GM19463 (cell line): ENCODE data around the gene NR2F1.
"Not testable (repeated sequence)": the region's sequence is repeated elsewhere in the genome, so short reads cannot be mapped to it uniquely, and the experiment has no call there.

Experiments
- ATAC-seq: cut with Tn5 transposase; IDR thresholded peaks from one replicate; pipeline ENCODE4 v1.9.1; 2021; ENCODE audit warnings: mild to moderate bottlenecking, moderate library complexity; ENCODE audit not compliant: unreplicated experiment

NR2F1 gene

GRCh38 chr5:93582677-93583438 lies at the start of gene NR2F1:
TSS of gene NR2F1 (plus strand) at chr5:93583222. CDS start at chr5:93585024, 1,802 bp downstream.
- ATAC-seq: no peak

GRCh38 chr5:93545872-93546271 lies 37.1 kb upstream of the NR2F1 start:
- ATAC-seq: no peak

GRCh38 chr5:93549594-93549993 lies 33.4 kb upstream of the NR2F1 start:
- not testable (repeated sequence) for ATAC-seq

GRCh38 chr5:93557021-93557604 lies 25.9 kb upstream of the NR2F1 start:
- ATAC-seq: no peak

- no peak for ATAC-seq
Measured at GRCh38 chr5:93566091-93566490, 16.9 kb upstream of the NR2F1 start.

GRCh38 chr5:93567424-93567823 lies 15.6 kb upstream of the NR2F1 start:
- ATAC-seq: no peak

GRCh38 chr5:93569300-93570160 lies 13.5 kb upstream of the NR2F1 start:
- ATAC-seq: no peak

GRCh38 chr5:93570294-93571113 lies 12.5 kb upstream of the NR2F1 start:
- ATAC-seq: peak; percentile 59

GRCh38 chr5:93571114-93571949 lies 11.7 kb upstream of the NR2F1 start:
- ATAC-seq: no peak

- no peak for ATAC-seq
Measured at GRCh38 chr5:93572101-93572607, 10.9 kb upstream of the NR2F1 start.

- ATAC-seq: no peak
Measured at GRCh38 chr5:93572608-93573353, 10.2 kb upstream of the NR2F1 start.

GRCh38 chr5:93573354-93574351 lies 9.4 kb upstream of the NR2F1 start:
- ATAC-seq: no peak

- ATAC-seq: no peak
Measured at GRCh38 chr5:93574491-93575305, 8.3 kb upstream of the NR2F1 start.

GRCh38 chr5:93575461-93576414 lies 7.3 kb upstream of the NR2F1 start:
- no peak for ATAC-seq

GRCh38 chr5:93576994-93577853 lies 5.8 kb upstream of the NR2F1 start:
- ATAC-seq: no peak
